ENCODE measurements around the gene EFCAB6.

Gene EFCAB6

GRCh38 chr22:43502306-43502874, 309.7 kb downstream of the EFCAB6 start:
- DNase-seq (ENCODE audit: low read depth in 2 of 2): no peak

GRCh38 chr22:43501878-43502277, 310.2 kb downstream of the EFCAB6 start:
- no peak for DNase-seq (ENCODE audit: low read depth in 2 of 2)

GRCh38 chr22:43500792-43501785, 311.0 kb downstream of the EFCAB6 start:
- DNase-seq (ENCODE audit: low read depth in 2 of 2): no peak

GRCh38 chr22:43498856-43499253, 313.2 kb downstream of the EFCAB6 start:
- DNase-seq (ENCODE audit: low read depth in 2 of 2): no peak

- no peak for DNase-seq (ENCODE audit: low read depth in 2 of 2)
Observed at GRCh38 chr22:43497956-43498855, 313.9 kb downstream of the EFCAB6 start.

GRCh38 chr22:43493297-43493696, 318.8 kb downstream of the EFCAB6 start:
- DNase-seq (ENCODE audit: low read depth in 2 of 2): no peak

- no peak for DNase-seq (ENCODE audit: low read depth in 2 of 2)
Observed at GRCh38 chr22:43491737-43492136, 320.4 kb downstream of the EFCAB6 start.

- DNase-seq (ENCODE audit: low read depth in 2 of 2): no peak
Observed at GRCh38 chr22:43491177-43491576, 320.9 kb downstream of the EFCAB6 start.

- no peak for DNase-seq (ENCODE audit: low read depth in 2 of 2)
Observed at GRCh38 chr22:43490311-43490710, 321.8 kb downstream of the EFCAB6 start.

- no peak for DNase-seq (ENCODE audit: low read depth in 2 of 2)
Observed at GRCh38 chr22:43488937-43489336, 323.2 kb downstream of the EFCAB6 start.

GRCh38 chr22:43488031-43488866, 323.9 kb downstream of the EFCAB6 start:
- DNase-seq (ENCODE audit: low read depth in 2 of 2): no peak

- no peak for DNase-seq (ENCODE audit: low read depth in 2 of 2)
Observed at GRCh38 chr22:43487311-43488030, 324.6 kb downstream of the EFCAB6 start.

- no peak for DNase-seq (ENCODE audit: low read depth in 2 of 2)
Observed at GRCh38 chr22:43485502-43486089, 326.5 kb downstream of the EFCAB6 start.

GRCh38 chr22:43484227-43484626, 327.9 kb downstream of the EFCAB6 start:
- DNase-seq (ENCODE audit: low read depth in 2 of 2): no peak

- no peak for DNase-seq (ENCODE audit: low read depth in 2 of 2)
Observed at GRCh38 chr22:43483669-43484068, 328.4 kb downstream of the EFCAB6 start.

- no peak for DNase-seq (ENCODE audit: low read depth in 2 of 2)
Observed at GRCh38 chr22:43483266-43483665, 328.8 kb downstream of the EFCAB6 start.

- DNase-seq (ENCODE audit: low read depth in 2 of 2): no peak
Observed at GRCh38 chr22:43482318-43482625, 329.8 kb downstream of the EFCAB6 start.

- no peak for DNase-seq (ENCODE audit: low read depth in 2 of 2)
Observed at GRCh38 chr22:43481568-43482317, 330.4 kb downstream of the EFCAB6 start.

- DNase-seq (ENCODE audit: low read depth in 2 of 2): no peak
Observed at GRCh38 chr22:43479962-43480361, 332.1 kb downstream of the EFCAB6 start.

Measured in activated CD4-positive, alpha-beta T cell treated with anti-CD3 and anti-CD28 coated beads for 24 hours (primary cell).